DND-41 (cell line): ENCODE results near the gene YBX3.

Source experiments
- CTCF ChIP-seq: IDR thresholded peaks from 2 replicates; pipeline ENCODE4 v1.5.1; 2012; ENCODE audit warnings: borderline replicate concordance, low read length, moderate library complexity, mild to moderate bottlenecking; ENCODE audit not compliant: poor library complexity, severe bottlenecking; ENCODE audit errors: extremely low read depth
- EZH2 ChIP-seq: IDR thresholded peaks from 3 replicates; pipeline ENCODE4 v1.6.1; 2012; ENCODE audit warnings: borderline replicate concordance, low read depth, mild to moderate bottlenecking, moderate library complexity, low read length, inconsistent platforms; ENCODE audit not compliant: severe bottlenecking

DNA sequence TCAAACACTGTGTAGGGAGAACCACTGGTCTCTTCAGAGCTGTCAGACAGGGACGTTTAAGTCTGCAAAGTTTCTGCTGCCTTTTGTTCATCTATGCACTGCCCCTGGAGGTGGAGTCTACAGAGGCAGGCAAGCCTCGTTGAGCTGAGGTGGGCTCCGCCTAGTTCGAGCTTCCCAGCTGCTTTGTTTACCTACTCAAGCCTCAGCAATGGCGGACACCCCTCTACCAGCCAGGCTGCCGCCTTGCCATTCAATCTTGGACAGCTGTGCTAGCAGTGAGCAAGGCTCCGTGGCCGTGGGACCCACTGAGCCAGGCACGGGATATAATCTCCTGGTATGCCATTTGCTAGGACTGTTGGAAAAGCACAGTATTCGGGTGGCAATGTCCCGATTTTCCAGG lies 24.6 kb upstream of the YBX3 start:
- TF ChIP-seq CTCF (no peak), EZH2 (no peak)
